HepG2 (cell line): ENCODE results near the gene HBD. TPM values are rescaled to one million over a fixed set of nuclear protein-coding genes. Genes with fewer than 3 reads are reported as not detected.

Experiments
- ATAC-seq: fragments of 200-7000 bp; cut with Tn5 transposase; 3 replicates; pipeline ENCODE4 v1.9.1; 2020; ENCODE audit warnings: mild to moderate bottlenecking, moderate library complexity
- BruUV-seq: library from RNA; stranded (reverse); fragments of 400-500 nt; replicated peaks from 2 replicates; lab custom pipeline; 2021; lab: Mats Ljungman, UMichigan
- CTCF ChIA-PET: fragments of 300-600 bp; formaldehyde crosslinking; extraction: SDS; loops from one replicate; lab custom pipeline; 2021; ENCODE audit warnings: low total read pairs, inconsistent platforms, low intra/inter-chr PET ratio; lab: Yijun Ruan, JAX
- POLR2A ChIA-PET: fragments of 350-600 bp; sonication (Branson Sonifier 250); formaldehyde crosslinking; loops from one replicate; lab custom pipeline; 2020; ENCODE audit warnings: antibody characterized with exemption, inconsistent platforms; lab: Yijun Ruan, JAX
- DNase-seq: peaks from one replicate; pipeline ENCODE4 v3.0.0-alpha.2; 2015; ENCODE audit warnings: low spot score
- FAIRE-seq: peaks from 3 replicates; lab custom pipeline; 2011; peaks lifted over from hg19 to GRCh38; lab: Jason Lieb, UNC
- H2AFZ ChIP-seq: one replicate; pipeline ENCODE4 v1.6.1; 2011; ENCODE audit warnings: low read length, inconsistent platforms
- H3K27ac ChIP-seq: fragments of 300-600 bp; 3 replicates; pipeline ENCODE4 v1.8.0; 2011; ENCODE audit warnings: mixed run types, mild to moderate bottlenecking, mixed read lengths, low read length, inconsistent platforms; ENCODE audit not compliant: insufficient read depth; ENCODE audit errors: extremely low read length
- H3K27me3 ChIP-seq, 2 experiments: fragments of 200-600 bp in 1 of 2; 2 replicates in 1 of 2; 3 replicates in 1 of 2; pipeline versions ENCODE4 v1.6.0 to v1.8.0; 2011; ENCODE audit warnings: low read length in 2 of 2, mild to moderate bottlenecking in 2 of 2, moderate library complexity in 2 of 2, inconsistent platforms in 1 of 2; ENCODE audit not compliant: insufficient read depth in 2 of 2, control insufficient read depth in 1 of 2
- H3K36me3 ChIP-seq, 2 experiments: fragments of 200-600 bp in 1 of 2; replicated peaks in 1 of 2; 2 replicates in 1 of 2; 3 replicates in 1 of 2; pipeline versions ENCODE4 v1.5.1 to v1.8.0; 2011; ENCODE audit warnings: low read length in 2 of 2, inconsistent platforms in 1 of 2; ENCODE audit not compliant: insufficient read depth in 2 of 2, control insufficient read depth in 1 of 2
- H3K4me1 ChIP-seq: 2 replicates; pipeline ENCODE4 v1.5.1; 2012; ENCODE audit warnings: low read length, inconsistent platforms; ENCODE audit not compliant: insufficient read depth
- H3K4me2 ChIP-seq: 2 replicates; pipeline ENCODE4 v1.6.0; 2011; ENCODE audit warnings: low read depth, low read length, inconsistent platforms
- H3K4me3 ChIP-seq, 3 experiments: fragments of 200-600 bp in 1 of 3; sonication (generic), shearing (Covaris generic) in 1 of 3; replicated peaks in 1 of 3; 2 replicates each; pipeline ENCODE4 v1.5.1; 2011 to 2016; ENCODE audit warnings: low read length in 3 of 3, inconsistent platforms in 2 of 3, low read depth in 2 of 3, mild to moderate bottlenecking in 2 of 3, control low read depth in 1 of 3, mixed read lengths in 1 of 3; ENCODE audit not compliant: insufficient read depth in 1 of 3
- H3K79me2 ChIP-seq: one replicate; pipeline ENCODE4 v1.6.1; 2011; ENCODE audit warnings: low read length, inconsistent platforms; ENCODE audit not compliant: insufficient read depth
- H3K9ac ChIP-seq: 2 replicates; pipeline ENCODE4 v1.6.0; 2011; ENCODE audit warnings: mild to moderate bottlenecking, low read depth, low read length, inconsistent platforms; ENCODE audit not compliant: insufficient read depth
- H3K9me3 ChIP-seq: 2 replicates; pipeline ENCODE4 v1.5.1; 2012; ENCODE audit warnings: mild to moderate bottlenecking, low read length
- H4K20me1 ChIP-seq: 2 replicates; pipeline ENCODE4 v1.6.0; 2011; ENCODE audit warnings: inconsistent platforms, mild to moderate bottlenecking, low read length, moderate library complexity; ENCODE audit not compliant: insufficient read depth
- FOXO1 ChIP-seq: sonication (generic); formaldehyde crosslinking; IDR thresholded peaks from 2 replicates; pipeline ENCODE4 v1.4.0; 2020; ENCODE audit warnings: missing genetic modification reagents
- NFE2L2 ChIP-seq: fragments of 150-350 bp; IDR thresholded peaks from 2 replicates; pipeline ENCODE4 v1.6.1; 2014; ENCODE audit warnings: low read length
- SALL1 ChIP-seq: sonication (generic); formaldehyde crosslinking; IDR thresholded peaks from 2 replicates; pipeline ENCODE4 v1.8.0; 2022; ENCODE audit warnings: mild to moderate bottlenecking, missing genetic modification reagents
- ZNF407 ChIP-seq: sonication (generic); formaldehyde crosslinking; IDR thresholded peaks from one replicate; pipeline ENCODE4 v1.5.1; 2020; ENCODE audit warnings: mild to moderate bottlenecking, missing genetic modification reagents; ENCODE audit errors: not compliant biosample characterization
- ZNF674 ChIP-seq: sonication (generic); formaldehyde crosslinking; IDR thresholded peaks from 2 replicates; pipeline ENCODE4 v1.5.0; 2020; ENCODE audit warnings: low read depth, mild to moderate bottlenecking, missing genetic modification reagents
- ZNF766 ChIP-seq: sonication (generic); formaldehyde crosslinking; IDR thresholded peaks from 2 replicates; pipeline ENCODE4 v1.5.0; 2020; ENCODE audit warnings: missing genetic modification reagents, borderline replicate concordance
- WGBS: methylation state at CpG from one replicate; pipeline ENCODE4 v1.1.6; 2017; ENCODE audit warnings: low lambda C conversion rate; 5-methylcytosine and 5-hydroxymethylcytosine counted together
- in situ Hi-C: cut with HindIII; loops from 2 replicates; pipeline ENCODE4 v1.10.0; 2017; ENCODE audit warnings: low pct_unique_long_range_greater_than_20kb; ENCODE audit not compliant: extremely low pct_ligation_motif_present
- intact Hi-C: fragments of 100-400 bp; cut with micrococcal nuclease; formaldehyde crosslinking; loops from one replicate; pipeline ENCODE4 v1.10.0; 2022; ENCODE audit not compliant: unreplicated experiment
- polyA plus RNA-seq, 8 experiments: library from polyadenylated mRNA; depleted of rRNA in 3 of 8; stranded (reverse) in 7 of 8; unstranded in 1 of 8; fragments of >200 nt; fragmentation: Illumina TruSeq in 4 of 8; extraction: Trizol in 4 of 8; gene quantifications; 2 replicates each; pipeline versions ENCODE4 v1.2.1 to v1.2.3, GENCODE V29; 2011 to 2016; ENCODE audit warnings: low read depth in 4 of 8, missing spikeins in 1 of 8, mixed read lengths in 1 of 8; ENCODE audit not compliant: insufficient read depth in 1 of 8
- total RNA-seq, 5 experiments: library from RNA; depleted of rRNA; stranded (reverse); fragments of >200 nt; fragmentation: Illumina TruSeq; extraction: Trizol; gene quantifications; 2 replicates each; pipeline ENCODE4 v1.2.3, GENCODE V29; 2016; ENCODE audit warnings: low read depth in 1 of 5

Gene HBD
- total and polyA plus RNA-seq, 2 of the 13 experiments (the other 11 are each of a cell fraction or from before 2014, with no cell fraction given): not detected

- TF ChIP-seq ZNF407 (CRISPR knock-in tag): no peak
These were observed 2.1 kb downstream of the HBD start (continued) for GRCh38 chr11:5232176-5232575.

GRCh38 chr11:5231111-5231510, 3.2 kb downstream of the HBD start:
- no peak for FAIRE-seq
- no peak for ATAC-seq
- WGBS: 2% methylated on average over 2 of the region's 2 CpGs
- Histone ChIP-seq H2AFZ (no peak overlapping the region), H3K4me1 (no peaks in the 10 kb centered on the region), H4K20me1 (no peaks in the 10 kb centered on the region; the same call in 1 of the 2 replicates), H3K79me2 (no peaks in the 10 kb centered on the region), H3K9ac (no peak overlapping the region), H3K4me2 (no peak overlapping the region), H3K9me3 (no peaks in the 10 kb centered on the region)
- intact Hi-C loops: no loop called here
- ChIA-PET POLR2A (no interaction called here), CTCF (no interaction called here)
- BruUV-seq: no TSS peak
- in situ Hi-C loops: no loop called here
- no peak for TF ChIP-seq FOXO1 (CRISPR knock-in tag)
- TF ChIP-seq ZNF674: no peak
- TF ChIP-seq NFE2L2: no peak
- no peak for TF ChIP-seq ZNF766 (CRISPR knock-in tag)
- no peak for TF ChIP-seq SALL1 (CRISPR knock-in tag)
- TF ChIP-seq, all 625 proteins: peak for 0
- H3K4me3 ChIP-seq: no peak overlapping the region
- DNase-seq: no peak
- no peaks in the 10 kb centered on the region; a peak in 1 of 5 replicates for H3K27me3 ChIP-seq
- H3K27ac ChIP-seq: no peak overlapping the region
- no peaks in the 10 kb centered on the region for H3K36me3 ChIP-seq
